HCT116 (cell line): ENCODE measurements around the gene RP9. TPM values are rescaled to one million over a fixed set of nuclear protein-coding genes. Genes with fewer than 3 reads are reported as not detected.

Experiments used
- ATAC-seq: fragments of 200-7000 bp; cut with Tn5 transposase; 2 replicates; pipeline ENCODE4 v1.9.1; 2020; ENCODE audit warnings: mild to moderate bottlenecking, moderate library complexity
- BruUV-seq: library from RNA; stranded (reverse); fragments of 400-500 nt; replicated peaks from 2 replicates; lab custom pipeline; 2021; lab: Mats Ljungman, UMichigan
- CTCF ChIA-PET: fragments of 300-600 bp; sonication (Branson Sonifier 250); formaldehyde crosslinking; loops from one replicate; lab custom pipeline; 2021; ENCODE audit warnings: antibody characterized with exemption; lab: Charles Lee
- POLR2A ChIA-PET: fragments of 300-600, 350-600 bp; sonication (Branson Sonifier 250); formaldehyde crosslinking; loops from one replicate; lab custom pipeline; 2021; ENCODE audit warnings: antibody characterized with exemption; lab: Charles Lee
- RAD21 ChIA-PET, 2 experiments: fragments of 300-600 bp; sonication (Branson Sonifier 250); formaldehyde crosslinking; loops; one replicate each; lab custom pipeline; 2023; ENCODE audit warnings: low total read pairs in 2 of 2; ENCODE audit not compliant: uncharacterized antibody in 2 of 2, unreplicated experiment in 2 of 2, low non-redundant PET in 1 of 2; lab: Charles Lee
- DNase-seq: peaks from one replicate; pipeline ENCODE4 v3.0.0-alpha.2; 2010; ENCODE audit warnings: low read depth, low spot score
- H2AFZ ChIP-seq: fragments of 200-600 bp; shearing (Covaris generic), sonication (generic); 2 replicates; pipeline ENCODE4 v1.6.1; 2017; ENCODE audit warnings: low read depth, mixed run types, mixed read lengths, antibody characterized with exemption, low read length; ENCODE audit not compliant: poor library complexity, severe bottlenecking
- H3K27ac ChIP-seq: 2 replicates; pipeline ENCODE4 v1.5.1; 2012; ENCODE audit warnings: low read depth, low read length
- H3K27me3 ChIP-seq: fragments of 200-600 bp; sonication (generic); 2 replicates; pipeline ENCODE4 v1.6.1; 2016; ENCODE audit warnings: mixed run types, low read length, mixed read lengths; ENCODE audit not compliant: insufficient read depth
- H3K36me3 ChIP-seq, 2 experiments: fragments of 200-500 bp in 1 of 2; fragments of 200-600 bp in 1 of 2; sonication (Bioruptor generic) in 1 of 2; sonication (generic) in 1 of 2; 2 replicates each; pipeline versions ENCODE4 v1.5.1 to v1.6.1; 2014 to 2016; ENCODE audit warnings: low read length in 2 of 2, inconsistent platforms in 1 of 2, mixed read lengths in 1 of 2, mixed run types in 1 of 2; ENCODE audit not compliant: insufficient read depth in 2 of 2, control insufficient read depth in 1 of 2
- H3K4me1 ChIP-seq, 2 experiments: fragments of 200-600 bp in 1 of 2; sonication (generic) in 1 of 2; 2 replicates each; pipeline versions ENCODE4 v1.5.1 to v1.6.1; 2012 to 2017; ENCODE audit warnings: low read length in 2 of 2, inconsistent platforms in 1 of 2, mild to moderate bottlenecking in 1 of 2, mixed read lengths in 1 of 2, mixed run types in 1 of 2, moderate library complexity in 1 of 2; ENCODE audit not compliant: insufficient read depth in 2 of 2, control insufficient read depth in 1 of 2
- H3K4me2 ChIP-seq: fragments of 200-600 bp; sonication (generic); 2 replicates; pipeline ENCODE4 v1.6.1; 2017; ENCODE audit warnings: mixed run types, low read length, mixed read lengths
- H3K4me3 ChIP-seq, 2 experiments: fragments of 200-600 bp in 1 of 2; sonication (generic) in 1 of 2; replicated peaks in 1 of 2; 2 replicates each; pipeline ENCODE4 v1.5.1; 2011 to 2016; ENCODE audit warnings: low read length in 2 of 2, control low read depth in 1 of 2, low read depth in 1 of 2, mild to moderate bottlenecking in 1 of 2, mixed read lengths in 1 of 2, mixed run types in 1 of 2
- H3K79me2 ChIP-seq: fragments of 200-600 bp; sonication (generic); 2 replicates; pipeline ENCODE4 v1.6.1; 2017; ENCODE audit warnings: mild to moderate bottlenecking, mixed run types, low read length, moderate library complexity, mixed read lengths; ENCODE audit not compliant: insufficient read depth
- H3K9ac ChIP-seq: fragments of 200-600 bp; sonication (generic); 2 replicates; pipeline ENCODE4 v1.6.1; 2016; ENCODE audit warnings: low read length, mixed read lengths
- H3K9me2 ChIP-seq: fragments of 200-600 bp; sonication (generic), shearing (Covaris generic); 2 replicates; pipeline ENCODE4 v1.6.1; 2017; ENCODE audit warnings: mixed run types, mild to moderate bottlenecking, moderate library complexity; ENCODE audit not compliant: insufficient read depth
- H3K9me3 ChIP-seq, 2 experiments: fragments of 200-500 bp in 1 of 2; fragments of 200-600 bp in 1 of 2; sonication (Bioruptor generic) in 1 of 2; sonication (generic) in 1 of 2; 2 replicates each; pipeline ENCODE4 v1.6.1; 2014 to 2017; ENCODE audit warnings: low read length in 2 of 2, mixed read lengths in 2 of 2, inconsistent platforms in 1 of 2, low read depth in 1 of 2, mild to moderate bottlenecking in 1 of 2, mixed run types in 1 of 2, moderate library complexity in 1 of 2; ENCODE audit not compliant: control insufficient read depth in 1 of 2, insufficient read depth in 1 of 2
- H4K20me1 ChIP-seq: fragments of 200-600 bp; sonication (generic), shearing (Covaris generic); 2 replicates; pipeline ENCODE4 v1.6.1; 2017; ENCODE audit warnings: mixed run types, mild to moderate bottlenecking, moderate library complexity; ENCODE audit not compliant: insufficient read depth
- ATF3 ChIP-seq: IDR thresholded peaks from 2 replicates; pipeline ENCODE4 v1.6.1; 2012
- CTCF ChIP-seq, 3 experiments: fragments of 200-600 bp in 1 of 3; sonication (generic) in 1 of 3; IDR thresholded peaks in 2 of 3; conservative IDR thresholded peaks in 1 of 3; 2 replicates each; pipeline ENCODE4 v1.5.1; 2012 to 2017; ENCODE audit warnings: low read depth in 2 of 3, low read length in 2 of 3, antibody characterized with exemption in 1 of 3, borderline replicate concordance in 1 of 3, control low read depth in 1 of 3, mild to moderate bottlenecking in 1 of 3, mixed read lengths in 1 of 3, mixed run types in 1 of 3, moderate library complexity in 1 of 3; ENCODE audit not compliant: insufficient read depth in 1 of 3
- ELF1 ChIP-seq: IDR thresholded peaks from 2 replicates; pipeline ENCODE4 v1.6.1; 2012; ENCODE audit warnings: low read depth, borderline replicate concordance
- EZH2 ChIP-seq: fragments of 200-600 bp; sonication (generic); IDR thresholded peaks from 2 replicates; pipeline ENCODE4 v1.6.1; 2017; ENCODE audit warnings: antibody characterized with exemption, mixed run types
- EZH2phosphoT487 ChIP-seq: fragments of 200-600 bp; IDR thresholded peaks from 2 replicates; pipeline ENCODE4 v1.6.1; 2018; ENCODE audit warnings: antibody characterized with exemption, borderline replicate concordance
- FOSL1 ChIP-seq: IDR thresholded peaks from 2 replicates; pipeline ENCODE4 v1.6.1; 2012; ENCODE audit warnings: low read depth
- JUND ChIP-seq: IDR thresholded peaks from 2 replicates; pipeline ENCODE4 v1.6.1; 2012
- MAX ChIP-seq: IDR thresholded peaks from 2 replicates; pipeline ENCODE4 v1.6.1; 2012
- POLR2A ChIP-seq: IDR thresholded peaks from 2 replicates; pipeline ENCODE4 v1.7.0; 2011; ENCODE audit warnings: borderline replicate concordance; ENCODE audit not compliant: insufficient read depth, insufficient read length; ENCODE audit errors: extremely low read depth
- POLR2AphosphoS5 ChIP-seq: IDR thresholded peaks from 2 replicates; pipeline ENCODE4 v1.6.1; 2011; ENCODE audit warnings: mild to moderate bottlenecking, low read depth, low read length, moderate library complexity
- RAD21 ChIP-seq: IDR thresholded peaks from 2 replicates; pipeline ENCODE4 v1.6.1; 2012; ENCODE audit warnings: low read depth, mild to moderate bottlenecking
- REST ChIP-seq: IDR thresholded peaks from 2 replicates; pipeline ENCODE4 v1.6.1; 2012; ENCODE audit warnings: low read depth
- SIN3A ChIP-seq: IDR thresholded peaks from 2 replicates; pipeline ENCODE4 v1.6.1; 2012; ENCODE audit warnings: low read depth
- SP1 ChIP-seq: IDR thresholded peaks from 2 replicates; pipeline ENCODE4 v1.6.1; 2012; ENCODE audit warnings: low read depth
- TCF7L2 ChIP-seq: IDR thresholded peaks from 2 replicates; pipeline ENCODE4 v1.7.0; 2011; ENCODE audit warnings: borderline replicate concordance, inconsistent platforms; ENCODE audit not compliant: insufficient read depth, insufficient read length; ENCODE audit errors: extremely low read depth
- YY1 ChIP-seq: IDR thresholded peaks from 2 replicates; pipeline ENCODE4 v1.6.1; 2011; ENCODE audit warnings: low read length, low read depth, moderate library complexity, mild to moderate bottlenecking; ENCODE audit not compliant: insufficient replicate concordance; ENCODE audit errors: extremely low read depth
- ZBTB33 ChIP-seq: IDR thresholded peaks from 2 replicates; pipeline ENCODE4 v1.6.1; 2011; ENCODE audit warnings: mild to moderate bottlenecking, low read length, moderate library complexity; ENCODE audit not compliant: insufficient replicate concordance; ENCODE audit errors: extremely low read depth
- ZFX ChIP-seq: fragments of 450-650 bp; IDR thresholded peaks from 2 replicates; pipeline ENCODE4 v1.6.1; 2017
- ZNF274 ChIP-seq: fragments of 200-500 bp; sonication (Bioruptor generic); IDR thresholded peaks from 2 replicates; pipeline ENCODE4 v1.6.1; 2014; ENCODE audit warnings: mild to moderate bottlenecking, low read depth, low read length, inconsistent platforms
- intact Hi-C: fragments of 100-400 bp; cut with micrococcal nuclease; formaldehyde crosslinking; loops from 2 replicates; pipeline ENCODE4 v1.10.0; 2022
- total RNA-seq: library from RNA; stranded (reverse); gene quantifications from one replicate; pipeline ENCODE4 v1.2.1, GENCODE V29; 2021; ENCODE audit not compliant: unreplicated experiment

The RP9 gene
- total RNA-seq, 1 experiment from 2014 or later: 14.2 TPM

- H3K27me3 ChIP-seq: no peaks in the 10 kb centered on the region
These were observed 27.9 kb upstream of the RP9 start for GRCh38 chr7:33137103-33137502.

More at GRCh38 chr7:33137103-33137502, 27.9 kb upstream of the RP9 start:
- no peaks in the 10 kb centered on the region for H3K9me3 ChIP-seq
- no peaks in the 10 kb centered on the region for H3K4me1 ChIP-seq
- POLR2A ChIA-PET: no interaction called here
- H3K9me2 ChIP-seq: no peaks in the 10 kb centered on the region
- no peaks in the 10 kb centered on the region for H3K36me3 ChIP-seq
- TF ChIP-seq JUND (no peak), MAX (no peak), SIN3A (no peak), RAD21 (no peak), ZNF274 (no peak), POLR2AphosphoS5 (no peak), FOSL1 (no peak), TCF7L2 (no peak), CTCF (IDR thresholded peaks at IDR 0.05 in 2 of 3, conservative IDR thresholded peaks at IDR 0.05 in 1 of 3; ENCODE audit: borderline replicate concordance in 1 of 3, insufficient read depth in 1 of 3, low read depth in 2 of 3, low read length in 2 of 3) (no peak), ZBTB33 (no peak), ATF3 (no peak), REST (no peak), SP1 (no peak), EZH2 (no peak), EZH2phosphoT487 (no peak), POLR2A (no peak), YY1 (no peak), ZFX (no peak), ELF1 (no peak)
- H3K9ac ChIP-seq: no peak overlapping the region
- ATAC-seq: no peak
- BruUV-seq: no TSS peak
- H3K27ac ChIP-seq: no peak overlapping the region
- no peaks in the 10 kb centered on the region for H4K20me1 ChIP-seq
- no peak overlapping the region for H3K4me2 ChIP-seq
- CTCF ChIA-PET: no interaction called here
- RAD21 ChIA-PET: no interaction called here
- no peak for DNase-seq
- H2AFZ ChIP-seq: no peak overlapping the region
- intact Hi-C loops: no loop called here
- no peaks in the 10 kb centered on the region for H3K79me2 ChIP-seq
- no peak overlapping the region for H3K4me3 ChIP-seq
